SK-N-SH treated with all-trans-retinoic acid at 6 μM for 48 hours (cell line): ENCODE measurements around the gene WWC1.

Experiments used
- ATAC-seq: fragments of 200-7000 bp; cut with Tn5 transposase; 3 replicates; pipeline ENCODE4 v1.9.1; 2020; ENCODE audit warnings: mild to moderate bottlenecking, moderate library complexity
- ARNTL ChIP-seq: fragments of 450-650 bp; formaldehyde crosslinking; IDR thresholded peaks from 2 replicates; pipeline ENCODE4 v1.5.0; 2020; ENCODE audit warnings: low read depth, mild to moderate bottlenecking, moderate library complexity, borderline replicate concordance
- BACH2 ChIP-seq: fragments of 250-450 bp; sonication (Bioruptor Pico); IDR thresholded peaks from 2 replicates; pipeline ENCODE4 v1.9.0; 2021; ENCODE audit warnings: mild to moderate bottlenecking, borderline replicate concordance
- CSDC2 ChIP-seq: fragments of 250-450 bp; sonication (Bioruptor Pico); IDR thresholded peaks from 2 replicates; pipeline ENCODE4 v1.5.0; 2020; ENCODE audit warnings: mild to moderate bottlenecking, moderate library complexity
- ESRRG ChIP-seq: fragments of 250-450 bp; sonication (Bioruptor Pico); IDR thresholded peaks from 2 replicates; pipeline ENCODE4 v1.6.1; 2021; ENCODE audit warnings: mild to moderate bottlenecking
- GLIS3 ChIP-seq: fragments of 250-450 bp; sonication (Bioruptor Pico); IDR thresholded peaks from 2 replicates; pipeline ENCODE4 v1.5.0; 2020; ENCODE audit warnings: mild to moderate bottlenecking, moderate library complexity
- ISL1 ChIP-seq: fragments of 250-450 bp; sonication (Bioruptor Pico); IDR thresholded peaks from 2 replicates; pipeline ENCODE4 v2.1.2; 2022; ENCODE audit warnings: mild to moderate bottlenecking, moderate library complexity
- OSR1 ChIP-seq: fragments of 250-450 bp; sonication (Bioruptor Pico); IDR thresholded peaks from 2 replicates; pipeline ENCODE4 v1.8.0; 2022; ENCODE audit warnings: moderate library complexity, mild to moderate bottlenecking, inconsistent platforms
- PATZ1 ChIP-seq: fragments of 250-450 bp; sonication (Bioruptor Pico); IDR thresholded peaks from 2 replicates; pipeline ENCODE4 v1.8.0; 2020; ENCODE audit warnings: mild to moderate bottlenecking, moderate library complexity, borderline replicate concordance
- POU6F1 ChIP-seq: fragments of 250-450 bp; sonication (Bioruptor Pico); IDR thresholded peaks from 2 replicates; pipeline ENCODE4 v1.8.0; 2021; ENCODE audit warnings: low read depth, mild to moderate bottlenecking, moderate library complexity, borderline replicate concordance
- RARB ChIP-seq: fragments of 250-450 bp; sonication (Bioruptor Pico); IDR thresholded peaks from 2 replicates; pipeline ENCODE4 v1.8.0; 2021; ENCODE audit warnings: mild to moderate bottlenecking, moderate library complexity
- SNAI2 ChIP-seq: fragments of 250-450 bp; sonication (Bioruptor Pico); IDR thresholded peaks from 2 replicates; pipeline ENCODE4 v1.5.0; 2020; ENCODE audit warnings: mild to moderate bottlenecking, moderate library complexity
- TCF4 ChIP-seq: fragments of 250-450 bp; sonication (Bioruptor Pico); IDR thresholded peaks from 2 replicates; pipeline ENCODE4 v1.8.0; 2021; ENCODE audit warnings: mild to moderate bottlenecking, moderate library complexity, borderline replicate concordance
- TOX ChIP-seq: fragments of 250-450 bp; sonication (Bioruptor Pico); IDR thresholded peaks from 2 replicates; pipeline ENCODE4 v1.8.0; 2021; ENCODE audit warnings: mild to moderate bottlenecking, moderate library complexity, borderline replicate concordance
- ZC3H10 ChIP-seq: fragments of 250-450 bp; sonication (Bioruptor Pico); IDR thresholded peaks from 2 replicates; pipeline ENCODE4 v1.5.1; 2021; ENCODE audit warnings: mild to moderate bottlenecking, moderate library complexity
- ZFP3 ChIP-seq: fragments of 250-450 bp; sonication (Bioruptor Pico); IDR thresholded peaks from 2 replicates; pipeline ENCODE4 v1.5.0; 2020; ENCODE audit warnings: mild to moderate bottlenecking, moderate library complexity
- ZFP30 ChIP-seq: fragments of 450-650 bp; formaldehyde crosslinking; IDR thresholded peaks from 2 replicates; pipeline ENCODE4 v1.5.0; 2022; ENCODE audit warnings: mild to moderate bottlenecking, moderate library complexity
- ZNF565 ChIP-seq: fragments of 450-650 bp; formaldehyde crosslinking; conservative IDR thresholded peaks from 2 replicates; pipeline ENCODE4 v1.5.0; 2020; ENCODE audit warnings: low read depth, mild to moderate bottlenecking, moderate library complexity
- ZNF70 ChIP-seq: fragments of 450-650 bp; formaldehyde crosslinking; IDR thresholded peaks from 2 replicates; pipeline ENCODE4 v1.5.0; 2020; ENCODE audit warnings: mild to moderate bottlenecking, moderate library complexity
- ZNF8 ChIP-seq: fragments of 450-650 bp; formaldehyde crosslinking; IDR thresholded peaks from 2 replicates; pipeline ENCODE4 v1.5.0; 2020; ENCODE audit warnings: mild to moderate bottlenecking, moderate library complexity
- TF ChIP-seq, protein P1 (sequence below): fragments of 250-450 bp; sonication (Bioruptor Pico); IDR thresholded peaks from 2 replicates; pipeline ENCODE4 v1.5.1; 2020; ENCODE audit warnings: low read depth, mild to moderate bottlenecking, moderate library complexity
- TF ChIP-seq, protein P2 (sequence below): fragments of 250-450 bp; sonication (Bioruptor Pico); IDR thresholded peaks from 2 replicates; pipeline ENCODE4 v1.5.1; 2021; ENCODE audit warnings: mild to moderate bottlenecking, moderate library complexity

WWC1 gene

DNA sequence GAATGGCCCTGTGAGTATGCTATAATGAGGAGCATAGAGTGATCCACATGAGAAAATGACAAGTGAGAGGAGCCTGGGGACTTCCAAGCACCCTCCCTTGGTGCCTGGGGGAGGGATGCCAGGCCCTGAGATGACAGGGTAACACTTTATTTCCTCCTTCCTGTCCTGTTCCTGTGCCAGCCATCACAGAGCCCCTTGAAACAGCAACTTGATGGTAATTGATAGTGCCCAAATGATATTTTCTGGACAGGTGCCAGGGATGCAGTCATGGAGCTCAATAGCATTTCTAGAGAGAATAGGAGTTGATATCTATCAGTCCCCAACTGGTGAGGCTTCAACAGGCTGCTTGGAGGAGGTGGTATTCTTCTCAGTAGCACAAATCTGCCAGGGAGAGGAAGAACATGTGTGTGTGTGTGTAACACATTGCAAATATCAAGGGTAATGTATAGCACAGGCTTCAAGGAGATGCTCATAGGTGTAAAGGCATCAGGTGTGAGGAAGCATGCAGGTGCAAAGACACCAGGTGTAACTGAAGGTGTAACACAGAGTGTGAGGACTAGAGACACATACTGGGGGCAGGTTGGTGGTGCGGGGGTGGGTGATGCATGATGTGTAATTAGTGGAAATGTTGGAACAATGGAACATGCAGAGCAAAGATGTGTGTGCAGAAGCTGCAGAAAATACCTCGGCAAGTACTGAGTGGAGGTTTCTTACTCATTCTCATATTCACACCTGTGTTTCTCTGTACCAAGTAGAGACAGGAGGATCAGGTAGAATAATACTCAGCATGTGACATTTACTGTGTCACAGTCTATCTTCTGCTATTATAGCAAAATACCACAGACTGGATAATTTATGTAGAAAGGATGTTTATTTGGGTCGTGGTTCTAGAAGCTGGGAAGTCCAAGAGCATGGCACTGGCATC, 18.1 kb upstream of the WWC1 start:
- ATAC-seq = no peak
- TF ChIP-seq, protein P1, sequence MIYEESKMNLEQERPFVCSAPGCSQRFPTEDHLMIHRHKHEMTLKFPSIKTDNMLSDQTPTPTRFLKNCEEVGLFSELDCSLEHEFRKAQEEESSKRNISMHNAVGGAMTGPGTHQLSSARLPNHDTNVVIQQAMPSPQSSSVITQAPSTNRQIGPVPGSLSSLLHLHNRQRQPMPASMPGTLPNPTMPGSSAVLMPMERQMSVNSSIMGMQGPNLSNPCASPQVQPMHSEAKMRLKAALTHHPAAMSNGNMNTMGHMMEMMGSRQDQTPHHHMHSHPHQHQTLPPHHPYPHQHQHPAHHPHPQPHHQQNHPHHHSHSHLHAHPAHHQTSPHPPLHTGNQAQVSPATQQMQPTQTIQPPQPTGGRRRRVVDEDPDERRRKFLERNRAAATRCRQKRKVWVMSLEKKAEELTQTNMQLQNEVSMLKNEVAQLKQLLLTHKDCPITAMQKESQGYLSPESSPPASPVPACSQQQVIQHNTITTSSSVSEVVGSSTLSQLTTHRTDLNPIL (CRISPR knock-in tag) = no peak
- no peak for TF ChIP-seq ESRRG (CRISPR knock-in tag)
- TF ChIP-seq ZFP30 = no peak
- no peak for TF ChIP-seq OSR1 (CRISPR knock-in tag)
- no peak for TF ChIP-seq ZNF8 (CRISPR knock-in tag)
- no peak for TF ChIP-seq ZC3H10 (CRISPR knock-in tag)
- TF ChIP-seq ZNF70 (CRISPR knock-in tag) = no peak
- no peak for TF ChIP-seq GLIS3 (CRISPR knock-in tag)
- no peak for TF ChIP-seq CSDC2 (CRISPR knock-in tag)
- TF ChIP-seq, protein P2, sequence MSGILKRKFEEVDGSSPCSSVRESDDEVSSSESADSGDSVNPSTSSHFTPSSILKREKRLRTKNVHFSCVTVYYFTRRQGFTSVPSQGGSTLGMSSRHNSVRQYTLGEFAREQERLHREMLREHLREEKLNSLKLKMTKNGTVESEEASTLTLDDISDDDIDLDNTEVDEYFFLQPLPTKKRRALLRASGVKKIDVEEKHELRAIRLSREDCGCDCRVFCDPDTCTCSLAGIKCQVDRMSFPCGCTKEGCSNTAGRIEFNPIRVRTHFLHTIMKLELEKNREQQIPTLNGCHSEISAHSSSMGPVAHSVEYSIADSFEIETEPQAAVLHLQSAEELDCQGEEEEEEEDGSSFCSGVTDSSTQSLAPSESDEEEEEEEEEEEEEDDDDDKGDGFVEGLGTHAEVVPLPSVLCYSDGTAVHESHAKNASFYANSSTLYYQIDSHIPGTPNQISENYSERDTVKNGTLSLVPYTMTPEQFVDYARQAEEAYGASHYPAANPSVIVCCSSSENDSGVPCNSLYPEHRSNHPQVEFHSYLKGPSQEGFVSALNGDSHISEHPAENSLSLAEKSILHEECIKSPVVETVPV = no peak
- TF ChIP-seq TCF4 (CRISPR knock-in tag) = no peak
- no peak for TF ChIP-seq TOX (CRISPR knock-in tag)
- no peak for TF ChIP-seq POU6F1 (CRISPR knock-in tag)
- no peak for TF ChIP-seq ARNTL
- TF ChIP-seq PATZ1 (CRISPR knock-in tag) = no peak
- TF ChIP-seq ZNF565 (CRISPR knock-in tag) = no peak
- no peak for TF ChIP-seq SNAI2 (CRISPR knock-in tag)
- TF ChIP-seq ZFP3 (CRISPR knock-in tag) = no peak

DNA sequence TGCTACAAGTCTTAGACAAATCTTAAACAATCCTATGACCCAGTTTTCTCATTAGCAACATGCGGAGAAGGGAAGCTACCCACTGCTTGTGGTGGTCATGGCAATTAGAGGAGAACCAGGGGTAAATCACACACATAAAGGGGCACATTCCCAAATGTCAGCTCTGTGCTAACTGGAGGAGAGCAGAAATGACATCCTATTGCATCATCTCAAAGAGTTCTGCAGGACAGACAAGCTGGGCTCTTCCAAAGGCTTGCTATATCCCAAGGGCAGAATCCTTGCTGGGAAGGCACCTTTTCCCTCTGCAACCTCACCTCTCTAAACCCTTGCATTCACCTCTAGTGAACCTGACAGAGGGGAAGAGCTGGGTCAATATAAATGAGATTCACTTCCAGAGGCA, 17.0 kb upstream of the WWC1 start:
- TF ChIP-seq TCF4 (CRISPR knock-in tag) (no peak), RARB (CRISPR knock-in tag) (no peak), POU6F1 (CRISPR knock-in tag) (no peak), ZC3H10 (CRISPR knock-in tag) (no peak)
- TF ChIP-seq, protein P1 (CRISPR knock-in tag) = no peak
- TF ChIP-seq, all 23 proteins: peak for 0
- ATAC-seq = no peak

DNA sequence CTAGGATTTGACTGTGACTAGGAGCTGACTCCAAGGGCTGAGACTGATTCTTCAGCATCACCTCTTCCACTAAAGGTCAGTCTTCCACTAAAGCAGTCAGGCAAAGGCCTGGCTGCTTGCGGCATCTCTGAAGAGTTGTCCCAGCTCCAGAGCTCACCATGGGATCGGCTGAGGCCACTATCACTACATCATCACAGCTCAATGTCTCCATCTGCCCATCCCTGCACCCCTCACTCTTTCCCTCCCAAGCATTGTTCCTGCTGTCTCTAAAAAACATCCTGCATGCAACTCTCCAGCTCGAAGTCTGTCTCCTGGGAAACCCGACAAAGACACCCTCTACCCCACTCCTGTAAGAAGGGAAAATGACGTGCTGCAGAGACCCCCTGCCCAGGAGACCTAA, 15.5 kb upstream of the WWC1 start:
- ATAC-seq = no peak
- TF ChIP-seq GLIS3 (CRISPR knock-in tag) (no peak), CSDC2 (CRISPR knock-in tag) (no peak), TCF4 (CRISPR knock-in tag) (no peak), OSR1 (CRISPR knock-in tag) (no peak), ZFP30 (no peak), RARB (CRISPR knock-in tag) (no peak), POU6F1 (CRISPR knock-in tag) (no peak), ARNTL (no peak), TOX (CRISPR knock-in tag) (no peak), BACH2 (CRISPR knock-in tag) (no peak), ISL1 (CRISPR knock-in tag) (no peak), ZC3H10 (CRISPR knock-in tag) (no peak)
- TF ChIP-seq, protein P2 = no peak
- TF ChIP-seq, protein P1 (CRISPR knock-in tag) = no peak
